Neural progenitor cell (in vitro differentiated cells): Measurements from ENCODE around the gene SHKBP1.

Source experiments
- EZH2 ChIP-seq: fragments of 200-600 bp; sonication (generic); IDR thresholded peaks from 2 replicates; pipeline ENCODE4 v1.6.1; 2017; ENCODE audit warnings: antibody characterized with exemption, mild to moderate bottlenecking, moderate library complexity
- EZH2phosphoT487 ChIP-seq: fragments of 200-600 bp; sonication (generic); IDR thresholded peaks from 2 replicates; pipeline ENCODE4 v1.6.1; 2017; ENCODE audit warnings: antibody characterized with exemption
- TF ChIP-seq, protein P1 (sequence below): fragments of 200-600 bp; sonication (generic); IDR thresholded peaks from 2 replicates; pipeline ENCODE4 v1.5.1; 2017; ENCODE audit warnings: antibody characterized with exemption, mild to moderate bottlenecking

DNA sequence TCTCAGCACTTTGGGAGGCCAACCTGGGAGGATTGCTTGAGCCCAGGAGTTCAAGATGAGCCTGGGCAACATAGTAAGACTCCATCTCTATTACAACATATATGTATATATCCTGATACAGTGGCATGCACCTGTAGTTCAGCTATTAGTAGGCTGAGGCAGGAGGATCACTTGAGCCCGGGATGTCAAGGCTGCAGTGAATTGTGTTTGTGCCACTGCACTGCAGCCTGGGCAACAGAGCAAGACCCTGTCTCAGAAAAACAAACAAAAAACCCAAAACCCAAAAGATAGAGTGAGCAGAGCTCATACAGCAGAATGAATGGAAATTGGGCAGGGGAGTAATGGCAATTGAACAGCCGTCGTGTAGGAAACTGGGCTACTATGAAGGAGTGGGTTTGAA, 17.3 kb upstream of the SHKBP1 start:
- TF ChIP-seq, protein P1, sequence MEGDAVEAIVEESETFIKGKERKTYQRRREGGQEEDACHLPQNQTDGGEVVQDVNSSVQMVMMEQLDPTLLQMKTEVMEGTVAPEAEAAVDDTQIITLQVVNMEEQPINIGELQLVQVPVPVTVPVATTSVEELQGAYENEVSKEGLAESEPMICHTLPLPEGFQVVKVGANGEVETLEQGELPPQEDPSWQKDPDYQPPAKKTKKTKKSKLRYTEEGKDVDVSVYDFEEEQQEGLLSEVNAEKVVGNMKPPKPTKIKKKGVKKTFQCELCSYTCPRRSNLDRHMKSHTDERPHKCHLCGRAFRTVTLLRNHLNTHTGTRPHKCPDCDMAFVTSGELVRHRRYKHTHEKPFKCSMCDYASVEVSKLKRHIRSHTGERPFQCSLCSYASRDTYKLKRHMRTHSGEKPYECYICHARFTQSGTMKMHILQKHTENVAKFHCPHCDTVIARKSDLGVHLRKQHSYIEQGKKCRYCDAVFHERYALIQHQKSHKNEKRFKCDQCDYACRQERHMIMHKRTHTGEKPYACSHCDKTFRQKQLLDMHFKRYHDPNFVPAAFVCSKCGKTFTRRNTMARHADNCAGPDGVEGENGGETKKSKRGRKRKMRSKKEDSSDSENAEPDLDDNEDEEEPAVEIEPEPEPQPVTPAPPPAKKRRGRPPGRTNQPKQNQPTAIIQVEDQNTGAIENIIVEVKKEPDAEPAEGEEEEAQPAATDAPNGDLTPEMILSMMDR = no peak
- TF ChIP-seq EZH2phosphoT487 (no peak), EZH2 (no peak)
